IMR-90 (cell line): ENCODE data around the gene TCF4. TPM values are rescaled to one million over a fixed set of nuclear protein-coding genes. Genes with fewer than 3 reads are reported as not detected.

ENCODE experiments used
- ATAC-seq: fragments of 200-7000 bp; cut with Tn5 transposase; 2 replicates; pipeline ENCODE4 v1.9.1; 2020; ENCODE audit warnings: low read depth, mild to moderate bottlenecking, moderate library complexity
- BruUV-seq: library from RNA; stranded (reverse); fragments of 400-500 nt; replicated peaks from 2 replicates; lab custom pipeline; 2021; lab: Mats Ljungman, UMichigan
- CTCF ChIA-PET: fragments of 300-600 bp; formaldehyde crosslinking; extraction: SDS; loops from one replicate; lab custom pipeline; 2021; ENCODE audit warnings: antibody characterized with exemption; lab: Yijun Ruan, JAX
- POLR2A ChIA-PET: fragments of 300-600 bp; sonication (Branson Sonifier 250); formaldehyde crosslinking; loops from one replicate; lab custom pipeline; 2022; ENCODE audit warnings: antibody characterized with exemption; ENCODE audit not compliant: unreplicated experiment; lab: Charles Lee
- DNase-seq: peaks from one replicate; pipeline ENCODE4 v3.0.0; 2013
- H2AFZ ChIP-seq: replicated peaks from 2 replicates; pipeline ENCODE3; 2013; ENCODE audit warnings: low read length, mild to moderate bottlenecking; ENCODE audit not compliant: poor library complexity
- H2AK5ac ChIP-seq: 2 replicates; pipeline ENCODE4 v1.6.1; 2013; ENCODE audit warnings: low read depth, low read length, inconsistent platforms
- H2AK9ac ChIP-seq: replicated peaks from 2 replicates; pipeline ENCODE3; 2013; ENCODE audit warnings: mild to moderate bottlenecking, low read depth, low read length, moderate library complexity; ENCODE audit not compliant: poor library complexity
- H2BK120ac ChIP-seq: 2 replicates; pipeline ENCODE4 v1.6.1; 2013; ENCODE audit warnings: low read depth, low read length, inconsistent platforms
- H2BK15ac ChIP-seq: 3 replicates; pipeline ENCODE4 v1.6.1; 2013; ENCODE audit warnings: low read depth, low read length, inconsistent platforms
- H2BK20ac ChIP-seq: 2 replicates; pipeline ENCODE4 v1.6.1; 2013; ENCODE audit warnings: low read depth, mild to moderate bottlenecking, inconsistent platforms, low read length, moderate library complexity
- H2BK5ac ChIP-seq: 2 replicates; pipeline ENCODE4 v1.6.1; 2013; ENCODE audit warnings: mild to moderate bottlenecking, low read depth, low read length, inconsistent platforms; ENCODE audit not compliant: poor library complexity, severe bottlenecking
- H3K14ac ChIP-seq: replicated peaks from 2 replicates; pipeline ENCODE4 v1.6.1; 2013; ENCODE audit warnings: low read depth, low read length, inconsistent platforms
- H3K18ac ChIP-seq: 2 replicates; pipeline ENCODE4 v1.6.1; 2013; ENCODE audit warnings: low read depth, low read length, control low read depth
- H3K23ac ChIP-seq: 2 replicates; pipeline ENCODE4 v1.6.1; 2013; ENCODE audit warnings: low read depth, low read length, inconsistent platforms
- H3K27ac ChIP-seq: 2 replicates; pipeline ENCODE4 v1.5.1; 2013; ENCODE audit warnings: mild to moderate bottlenecking, control low read depth, low read length; ENCODE audit not compliant: insufficient read depth
- H3K27me3 ChIP-seq: 2 replicates; pipeline ENCODE4 v1.6.1; 2013; ENCODE audit warnings: low read length; ENCODE audit not compliant: control insufficient read depth, insufficient read depth
- H3K36me3 ChIP-seq: 2 replicates; pipeline ENCODE4 v1.6.1; 2013; ENCODE audit warnings: low read length, mixed read lengths; ENCODE audit not compliant: control insufficient read depth, insufficient read depth
- H3K4ac ChIP-seq: 2 replicates; pipeline ENCODE4 v1.6.1; 2013; ENCODE audit warnings: low read depth, low read length, inconsistent platforms
- H3K4me1 ChIP-seq: 2 replicates; pipeline ENCODE4 v1.6.1; 2013; ENCODE audit warnings: low read length, mixed read lengths; ENCODE audit not compliant: control insufficient read depth, insufficient read depth
- H3K4me2 ChIP-seq: 2 replicates; pipeline ENCODE4 v1.6.1; 2013; ENCODE audit warnings: low read depth, mild to moderate bottlenecking, control low read depth, low read length, moderate library complexity
- H3K4me3 ChIP-seq: 2 replicates; pipeline ENCODE4 v1.5.1; 2013; ENCODE audit warnings: low read depth, mild to moderate bottlenecking, control low read depth, low read length, moderate library complexity; ENCODE audit not compliant: insufficient read depth
- H3K56ac ChIP-seq: 2 replicates; pipeline ENCODE4 v1.6.1; 2013; ENCODE audit warnings: low read length, inconsistent platforms; ENCODE audit not compliant: insufficient read depth; ENCODE audit errors: extremely low read depth
- H3K79me1 ChIP-seq, 2 experiments: 2 replicates each; pipeline ENCODE4 v1.6.1; 2013; ENCODE audit warnings: low read length in 2 of 2, inconsistent platforms in 1 of 2, low read depth in 1 of 2
- H3K9ac ChIP-seq: 2 replicates; pipeline ENCODE4 v1.6.1; 2013; ENCODE audit warnings: low read depth, low read length, control low read depth
- H3K9me1 ChIP-seq: 2 replicates; pipeline ENCODE4 v1.6.1; 2013; ENCODE audit warnings: low read length, inconsistent platforms; ENCODE audit not compliant: insufficient read depth
- H3K9me3 ChIP-seq: 2 replicates; pipeline ENCODE4 v1.6.1; 2013; ENCODE audit warnings: low read length; ENCODE audit not compliant: control insufficient read depth, insufficient read depth
- H4K20me1 ChIP-seq: 2 replicates; pipeline ENCODE4 v1.6.1; 2013; ENCODE audit warnings: low read length, inconsistent platforms; ENCODE audit not compliant: insufficient read depth
- H4K5ac ChIP-seq: 2 replicates; pipeline ENCODE4 v1.6.1; 2013; ENCODE audit warnings: mild to moderate bottlenecking, low read depth, low read length, control low read depth
- H4K8ac ChIP-seq, 2 experiments: 2 replicates each; pipeline ENCODE4 v1.6.1; 2013; ENCODE audit warnings: low read depth in 2 of 2, low read length in 2 of 2, control low read depth in 1 of 2, inconsistent platforms in 1 of 2
- H4K91ac ChIP-seq: 2 replicates; pipeline ENCODE4 v1.6.1; 2013; ENCODE audit warnings: low read depth, low read length, inconsistent platforms; ENCODE audit not compliant: insufficient read depth
- CTCF ChIP-seq: conservative IDR thresholded peaks from 2 replicates; pipeline ENCODE4 v1.5.1; 2012; ENCODE audit warnings: mild to moderate bottlenecking, low read depth, low read length, improper control_type of control experiment
- MXI1 ChIP-seq: IDR thresholded peaks from 2 replicates; pipeline ENCODE4 v1.6.1; 2012; ENCODE audit warnings: low read depth, mild to moderate bottlenecking, low read length, moderate library complexity, borderline replicate concordance
- RAD21 ChIP-seq: IDR thresholded peaks from 2 replicates; pipeline ENCODE4 v1.6.1; 2012; ENCODE audit warnings: low read length, improper control_type of control experiment
- SMC3 ChIP-seq: fragments of 150-350 bp; IDR thresholded peaks from 2 replicates; pipeline ENCODE4 v1.6.1; 2016; ENCODE audit warnings: low read depth, mild to moderate bottlenecking, antibody characterized with exemption, low read length, moderate library complexity
- USF2 ChIP-seq: fragments of 150-350 bp; IDR thresholded peaks from 2 replicates; pipeline ENCODE4 v1.6.1; 2017; ENCODE audit warnings: mild to moderate bottlenecking, antibody characterized with exemption, low read length, low read depth
- WGBS, 2 experiments: methylation state at CpG; one replicate each; pipeline versions ENCODE4 v1.1.5 to v1.1.7; 2013; ENCODE audit warnings: missing lambda C conversion rate in 2 of 2; ENCODE audit not compliant: insufficient read length in 1 of 2; ENCODE audit errors: extremely low coverage in 2 of 2; 5-methylcytosine and 5-hydroxymethylcytosine counted together
- dilution Hi-C: fragments of 300-500 bp; cut with HindIII; formaldehyde crosslinking; loops from one replicate; pipeline ENCODE4 v1.14.3; 2018; ENCODE audit warnings: low sequenced_read_pairs; ENCODE audit not compliant: unreplicated experiment
- in situ Hi-C: fragments of 300-500 bp; cut with MboI; formaldehyde crosslinking; loops from 3 replicates; pipeline ENCODE4 v1.14.3; 2019; ENCODE audit warnings: low sequenced_read_pairs, inconsistent platforms, mixed read lengths
- intact Hi-C: fragments of 100-400 bp; cut with micrococcal nuclease; formaldehyde crosslinking; loops from 2 replicates; pipeline ENCODE4 v1.10.0; 2022
- polyA plus RNA-seq, 3 experiments: library from polyadenylated mRNA; depleted of rRNA; stranded (reverse); fragments of >200 nt; gene quantifications; 2 replicates each; pipeline ENCODE4 v1.2.3, GENCODE V29; 2012; ENCODE audit warnings: low replicate concordance in 1 of 3
- total RNA-seq: library from RNA; depleted of rRNA; stranded (reverse); fragments of >200 nt; gene quantifications from 2 replicates; pipeline ENCODE4 v1.2.3, GENCODE V29; 2012

Gene TCF4
- total and polyA plus RNA-seq, 2 of the 4 experiments (the other 2 are of a cell fraction): 30.0 to 87.1 TPM

GRCh38 chr18:55551227-55551626, 36.8 kb downstream of the TCF4 start:
- Histone ChIP-seq H4K8ac (no peak overlapping the region), H3K4me3 (no peak overlapping the region), H3K18ac (no peak overlapping the region), H2AK9ac (no peak overlapping the region), H3K9me3 (no peaks in the 10 kb centered on the region), H3K36me3 (peaks cover 3% of the 10 kb centered on the region; the same call in 1 of the 2 replicates), H2BK15ac (no peak overlapping the region), H2BK5ac (no peak overlapping the region), H3K9me1 (peaks cover 13% of the 10 kb centered on the region), H3K9ac (no peak overlapping the region), H3K4me1 (peaks cover 8% of the 10 kb centered on the region), H2BK20ac (no peak overlapping the region), H3K4ac (no peak overlapping the region), H2AFZ (no peak overlapping the region), H3K23ac (no peak overlapping the region), H4K20me1 (peaks cover 5% of the 10 kb centered on the region; the same call in 1 of the 2 replicates), H2AK5ac (no peak overlapping the region), H4K91ac (no peak overlapping the region), H3K79me1 (peaks cover 23 to 64% of the 10 kb centered on the region in 2 experiments), H4K5ac (no peak overlapping the region), H3K56ac (no peak overlapping the region), H3K27ac (no peak overlapping the region), H2BK120ac (no peak overlapping the region), H3K4me2 (no peak overlapping the region), H3K14ac (0 out of 2 replicates have a peak overlapping the region, but pooled peaks have one; percentile 17), H3K27me3 (no peaks in the 10 kb centered on the region)
- TF ChIP-seq SMC3: no peak
- TF ChIP-seq MXI1: no peak
- TF ChIP-seq CTCF: no peak
- TF ChIP-seq USF2: no peak
- no peak for TF ChIP-seq RAD21
- ATAC-seq (no peak), DNase-seq (no peak)
- dilution Hi-C loops: no loop called here
- 96% methylated on average over 6 of the region's 8 CpGs; no CpG with 5 or more reads in 1 of the 2 experiments for WGBS, 2 experiments
- CTCF ChIA-PET: no interaction called here
- BruUV-seq: no TSS peak
- in situ Hi-C loops: no loop called here
- POLR2A ChIA-PET: no interaction called here
- intact Hi-C loops: no loop called here
